Psoas muscle (tissue), 8 donors: Measurements from ENCODE around the gene RASSF3. TPM values are rescaled to one million over a fixed set of nuclear protein-coding genes. Genes with fewer than 3 reads are reported as not detected.
A peak's percentile ranks its signal among the peaks of the same experiment; 100 is the strongest.
"Not testable (repeated sequence)": the region's sequence is repeated elsewhere in the genome, so short reads cannot be mapped to it uniquely, and the experiment has no call there.

Experiments
- ATAC-seq, 4 donors: fragments of 200-7000 bp; cut with Tn5 transposase; one replicate each; pipeline ENCODE4 v1.9.1; 2020; ENCODE audit warnings: moderate library complexity in 3 of 4, mild to moderate bottlenecking in 2 of 4
- DNase-seq, 2 donors: peaks; one replicate each; pipeline ENCODE4 v3.0.0-alpha.2; 2020
- H3K27ac ChIP-seq: fragments of 200-600 bp; one replicate; pipeline ENCODE4 v1.8.0; 2022
- H3K27me3 ChIP-seq, 3 donors: fragments of 200-600 bp in 1 of 3; one replicate each; pipeline versions ENCODE4 v1.6.1 to v1.8.0; 2013 to 2022; ENCODE audit warnings: low read length in 2 of 3, mild to moderate bottlenecking in 2 of 3, moderate library complexity in 1 of 3; ENCODE audit not compliant: insufficient read depth in 3 of 3
- H3K36me3 ChIP-seq, 2 donors: fragments of 200-600 bp in 1 of 2; one replicate each; pipeline versions ENCODE4 v1.6.1 to v1.8.0; 2013 to 2022; ENCODE audit warnings: low read depth in 1 of 2, mild to moderate bottlenecking in 1 of 2, moderate library complexity in 1 of 2; ENCODE audit not compliant: insufficient read depth in 1 of 2
- H3K4me1 ChIP-seq: fragments of 200-600 bp; one replicate; pipeline ENCODE4 v1.8.0; 2022
- H3K4me3 ChIP-seq: fragments of 200-600 bp; one replicate; pipeline ENCODE4 v1.8.0; 2022; ENCODE audit warnings: mild to moderate bottlenecking
- H3K9me3 ChIP-seq: fragments of 200-600 bp; one replicate; pipeline ENCODE4 v1.8.0; 2022
- WGBS, 3 donors: extraction: QIAGEN DNeasy Blood & Tissue Kit; methylation state at CpG; one replicate each; pipeline versions ENCODE4 v1.1.6 to v1.1.7; 2013; 5-methylcytosine and 5-hydroxymethylcytosine counted together
- intact Hi-C, 2 donors: fragments of 100-400 bp; cut with DNase I; formaldehyde crosslinking; loops; one replicate each; pipeline versions ENCODE4 v1.11.0 to v1.14.2; 2022
- polyA plus RNA-seq, 3 donors: library from polyadenylated mRNA; stranded (reverse); fragments of 200-250 nt; gene quantifications; one replicate each; pipeline ENCODE4 v1.2.3, GENCODE V29; 2013
- total RNA-seq, 4 donors: library from RNA; stranded (reverse); fragmentation: NEBNext Ultra II Directional in 2 of 4; extraction: Animal tissue kit (Norgen Biotek cat#: 25700) in 2 of 4; gene quantifications; one replicate each; pipeline versions ENCODE4 v1.2.1 to v1.2.4, GENCODE V29; 2021 to 2023
- TF ChIP-seq, protein P1 (sequence below): fragments of 200-600 bp; IDR thresholded peaks from one replicate; pipeline ENCODE4 v1.8.0; 2022; ENCODE audit warnings: antibody characterized with exemption
- donor health status: healthy with polysubstance abuse.
- donor health status: DM: no; HTN: no; CAD: no; lungs with moderate emphysema.
- donor health status: Bipolar disorder and iron deficiency.
- donor health status: healthy.
- donor health status: DM: yes; HTN: yes; CAD: no.
- donor health status: DM: no; HTN: no; CAD: no.
- donor health status: DM: no; HTN: no; CAD: no.
- donor health status: DM: yes; HTN: yes; CAD: no.

RASSF3 gene
- total and polyA plus RNA-seq, 7 donors, result 4.9 to 30.6 (median 14.5) TPM

DNA sequence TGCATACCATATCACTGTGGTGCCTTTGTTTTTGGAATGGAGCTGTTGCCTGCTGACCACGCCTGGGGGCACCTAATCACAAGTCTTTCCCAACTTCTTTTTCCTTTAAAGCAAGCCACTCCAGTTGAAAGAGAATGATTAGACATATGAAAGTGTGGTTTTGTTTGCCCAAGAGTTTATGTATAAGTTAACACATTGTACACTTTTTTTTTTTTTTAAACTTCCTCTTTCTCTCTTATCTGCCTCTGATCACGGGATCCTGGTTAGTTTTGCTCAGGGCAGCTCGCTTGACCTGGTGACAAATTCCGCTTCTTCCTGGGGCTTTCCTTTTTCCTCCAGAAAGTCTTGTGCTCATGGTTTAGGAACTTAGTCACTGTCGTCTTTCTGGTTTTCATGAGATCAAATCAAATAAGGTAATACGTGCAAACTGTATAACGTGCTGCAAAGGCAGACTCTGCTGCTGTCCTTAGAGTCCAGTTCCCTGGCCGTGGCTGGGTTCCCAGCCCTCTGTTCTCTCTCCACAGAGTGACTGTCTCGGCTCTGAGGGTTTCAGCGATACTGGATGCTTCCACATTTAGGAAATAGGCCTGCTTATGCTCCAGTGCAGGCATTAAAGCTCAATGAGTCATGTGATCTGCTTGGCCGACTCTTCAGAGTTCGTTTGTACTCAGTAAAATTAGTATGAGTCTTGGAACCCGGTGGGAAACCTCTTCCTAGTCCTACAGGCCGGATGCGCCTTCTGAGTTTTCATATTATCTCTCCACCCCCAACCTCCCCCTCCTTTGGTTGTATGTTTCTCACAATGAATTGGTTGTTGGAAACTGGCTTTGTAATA, 15.2 kb downstream of the RASSF3 start:
- Histone ChIP-seq H3K27me3 (no peaks in the 10 kb centered on the region), H3K4me3 (peak overlapping the region; percentile 49), H3K9me3 (no peaks in the 10 kb centered on the region), H3K27ac (peak overlapping the region; percentile 78), H3K4me1 (peaks cover 34% of the 10 kb centered on the region), H3K36me3 (no peaks in the 10 kb centered on the region)
- TF ChIP-seq, protein P1, sequence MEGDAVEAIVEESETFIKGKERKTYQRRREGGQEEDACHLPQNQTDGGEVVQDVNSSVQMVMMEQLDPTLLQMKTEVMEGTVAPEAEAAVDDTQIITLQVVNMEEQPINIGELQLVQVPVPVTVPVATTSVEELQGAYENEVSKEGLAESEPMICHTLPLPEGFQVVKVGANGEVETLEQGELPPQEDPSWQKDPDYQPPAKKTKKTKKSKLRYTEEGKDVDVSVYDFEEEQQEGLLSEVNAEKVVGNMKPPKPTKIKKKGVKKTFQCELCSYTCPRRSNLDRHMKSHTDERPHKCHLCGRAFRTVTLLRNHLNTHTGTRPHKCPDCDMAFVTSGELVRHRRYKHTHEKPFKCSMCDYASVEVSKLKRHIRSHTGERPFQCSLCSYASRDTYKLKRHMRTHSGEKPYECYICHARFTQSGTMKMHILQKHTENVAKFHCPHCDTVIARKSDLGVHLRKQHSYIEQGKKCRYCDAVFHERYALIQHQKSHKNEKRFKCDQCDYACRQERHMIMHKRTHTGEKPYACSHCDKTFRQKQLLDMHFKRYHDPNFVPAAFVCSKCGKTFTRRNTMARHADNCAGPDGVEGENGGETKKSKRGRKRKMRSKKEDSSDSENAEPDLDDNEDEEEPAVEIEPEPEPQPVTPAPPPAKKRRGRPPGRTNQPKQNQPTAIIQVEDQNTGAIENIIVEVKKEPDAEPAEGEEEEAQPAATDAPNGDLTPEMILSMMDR, result no peak
- 21 to 32% (median 27%) methylated on average over 15 of the region's 15 CpGs for WGBS, 3 donors
- DNase-seq (peak; percentile 48 to 59), ATAC-seq (peak; percentile 62 to 94 (median 80))
- intact Hi-C loops, result loop anchor here in 1 of 2 donors (5.0 kb wide), 1 partner anchor 37 kb away; no protein-coding TSS in a partner anchor

DNA sequence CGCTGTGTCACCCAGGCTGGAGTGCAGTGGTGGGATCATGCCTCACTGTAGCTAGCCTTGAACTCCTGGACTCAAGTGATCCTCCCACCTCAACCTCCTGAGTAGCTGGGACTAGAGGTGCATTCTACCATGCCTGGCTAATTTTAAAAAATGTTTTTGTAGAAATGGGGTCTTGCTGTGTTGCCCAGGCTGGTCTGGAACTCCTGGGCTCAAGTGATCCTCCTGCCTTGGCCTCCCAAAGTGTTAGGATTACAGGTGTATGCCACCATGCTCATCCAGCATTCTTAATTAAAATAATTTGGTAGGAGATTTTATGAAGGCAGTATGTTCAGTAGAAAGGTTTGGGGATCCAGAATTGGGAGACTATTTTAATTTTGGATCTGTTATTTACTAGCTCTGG, 16.3 kb downstream of the RASSF3 start:
- Histone ChIP-seq H3K4me1 (peaks cover 34% of the 10 kb centered on the region), H3K27ac (peak overlapping the region; percentile 78)
- H3K36me3 ChIP-seq, H3K9me3 ChIP-seq, ATAC-seq, DNase-seq, H3K27me3 ChIP-seq, H3K4me3 ChIP-seq: not testable (repeated sequence)
- intact Hi-C loops, result loop anchor here in 1 of 2 donors (5.0 kb wide), 1 partner anchor 36 kb away; no protein-coding TSS in a partner anchor
- WGBS, 3 donors, result 97 to 100% (median 100%) methylated on average over 1 of the region's 1 CpG

DNA sequence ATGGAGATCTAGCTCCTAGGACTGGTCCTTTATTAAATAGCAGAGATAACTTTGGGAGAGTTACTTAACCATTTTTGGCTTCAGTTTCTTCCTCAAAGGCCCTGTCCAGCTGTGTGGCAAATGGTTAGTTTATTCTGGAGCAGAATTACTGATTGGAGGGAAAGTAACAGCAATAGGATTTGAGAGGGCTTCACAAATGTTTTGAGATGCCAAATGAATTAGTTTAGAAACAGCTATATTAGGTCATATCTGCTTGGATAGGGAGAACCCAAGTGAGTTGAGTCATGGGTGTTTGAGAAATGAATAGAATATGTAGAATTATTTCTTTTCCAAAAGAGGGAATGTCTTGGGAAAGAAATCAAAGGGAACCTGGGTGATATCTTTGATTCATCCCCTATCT, 17.5 kb downstream of the RASSF3 start:
- intact Hi-C loops, result loop anchor here in 1 of 2 donors (5.0 kb wide), 1 partner anchor 35 kb away; no protein-coding TSS in a partner anchor
- peaks cover 34% of the 10 kb centered on the region for H3K4me1 ChIP-seq
- H3K36me3 ChIP-seq, result no peaks in the 10 kb centered on the region
- no peaks in the 10 kb centered on the region for H3K27me3 ChIP-seq
- peak overlapping the region; percentile 23 for H3K27ac ChIP-seq
- H3K4me3 ChIP-seq, result no peak overlapping the region
- TF ChIP-seq, protein P1, result no peak
- ATAC-seq (peak in 1 of 4 donors; percentile 42), DNase-seq (no peak)
- no peaks in the 10 kb centered on the region for H3K9me3 ChIP-seq

DNA sequence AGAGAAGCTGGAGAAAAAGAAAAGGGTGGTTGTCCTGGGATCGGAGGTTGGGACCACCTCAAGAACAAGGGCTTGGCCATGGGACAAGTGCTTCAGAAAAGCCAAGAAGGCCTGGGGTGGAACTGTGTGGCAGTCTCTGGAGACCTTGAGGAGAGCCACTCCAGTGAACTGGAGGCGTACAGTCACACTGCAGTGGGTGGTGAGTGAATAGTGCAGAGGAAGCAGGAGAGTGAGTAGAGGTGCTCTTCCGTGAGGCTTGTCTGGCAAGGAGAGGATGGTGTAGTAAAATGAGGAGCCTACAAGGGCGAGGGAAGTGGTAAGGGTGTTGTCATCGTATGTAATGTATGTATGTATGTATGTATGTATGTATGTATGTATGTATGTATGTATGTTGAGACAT, 20.9 kb downstream of the RASSF3 start:
- Histone ChIP-seq H3K27me3 (no peaks in the 10 kb centered on the region), H3K27ac (no peak overlapping the region), H3K9me3 (no peaks in the 10 kb centered on the region), H3K4me1 (peaks cover 16% of the 10 kb centered on the region), H3K36me3 (no peaks in the 10 kb centered on the region), H3K4me3 (no peak overlapping the region)
- DNase-seq, result no peak
- intact Hi-C loops, result no loop called here
- WGBS, 3 donors, result 95 to 97% (median 96%) methylated on average over 5 of the region's 5 CpGs
- TF ChIP-seq, protein P1, result no peak
- no peak for ATAC-seq

DNA sequence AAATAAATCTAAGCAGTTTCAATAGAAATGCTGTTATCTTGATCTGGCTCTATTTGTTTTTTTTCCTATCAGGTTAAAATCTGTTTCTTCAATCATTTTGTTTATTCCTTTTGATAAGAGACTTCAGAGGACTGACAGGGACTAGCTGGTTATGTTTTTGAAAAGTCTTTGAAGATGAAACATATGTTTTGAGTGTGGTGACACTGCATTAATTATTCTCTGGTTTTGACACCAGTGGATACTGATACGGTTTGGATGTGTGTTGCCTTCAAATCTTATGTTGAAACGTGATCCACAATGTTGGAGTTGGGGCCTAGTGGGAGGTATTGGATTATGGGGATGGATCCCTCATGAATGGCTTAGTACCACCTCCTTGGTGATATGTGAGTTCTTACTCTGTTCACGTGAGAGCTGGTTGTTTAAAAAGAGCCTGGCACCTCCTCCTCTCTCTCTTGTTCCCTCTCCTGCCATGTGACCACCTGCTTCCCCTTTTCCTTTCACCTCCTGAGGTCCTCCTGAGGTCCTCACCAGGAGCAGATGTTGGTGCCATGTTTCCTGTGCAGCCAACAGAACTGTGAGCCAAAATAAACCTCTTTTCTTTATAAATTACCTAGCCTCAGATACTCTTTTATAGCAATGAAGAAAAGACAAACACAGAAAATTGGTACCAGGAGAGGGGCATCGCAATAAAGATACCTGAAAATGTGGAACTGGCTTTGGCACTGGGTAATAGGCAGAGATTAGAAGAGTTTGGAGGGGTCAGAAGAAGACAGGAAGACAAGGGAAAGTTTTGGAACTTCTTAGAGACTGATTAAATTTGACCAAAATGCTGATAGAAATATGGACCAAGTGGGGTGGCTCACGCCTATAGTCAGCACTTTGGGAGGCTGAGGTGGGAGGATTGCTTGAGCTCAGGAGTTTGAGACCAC, 23.0 kb downstream of the RASSF3 start:
- TF ChIP-seq, protein P1, result no peak
- WGBS, 3 donors, result 84 to 89% (median 87%) methylated on average over 5 of the region's 5 CpGs
- intact Hi-C loops, result no loop called here
- H3K4me3 ChIP-seq, result no peak overlapping the region
- H3K4me1 ChIP-seq, result no peaks in the 10 kb centered on the region
- H3K36me3 ChIP-seq, result no peaks in the 10 kb centered on the region
- no peak overlapping the region for H3K27ac ChIP-seq
- no peak for DNase-seq
- no peak for ATAC-seq
- H3K27me3 ChIP-seq, result no peaks in the 10 kb centered on the region
- H3K9me3 ChIP-seq, result no peaks in the 10 kb centered on the region
